Measurements from ENCODE around the gene LRRFIP1. TPM values are rescaled to one million over a fixed set of nuclear protein-coding genes. Genes with fewer than 3 reads are reported as not detected.

LRRFIP1 gene
- total and polyA plus RNA-seq, 10 of the 15 experiments (the other 5 are each of a cell fraction or from before 2014, with no cell fraction given): 36.2 to 120 (median 74.3) TPM

DNA sequence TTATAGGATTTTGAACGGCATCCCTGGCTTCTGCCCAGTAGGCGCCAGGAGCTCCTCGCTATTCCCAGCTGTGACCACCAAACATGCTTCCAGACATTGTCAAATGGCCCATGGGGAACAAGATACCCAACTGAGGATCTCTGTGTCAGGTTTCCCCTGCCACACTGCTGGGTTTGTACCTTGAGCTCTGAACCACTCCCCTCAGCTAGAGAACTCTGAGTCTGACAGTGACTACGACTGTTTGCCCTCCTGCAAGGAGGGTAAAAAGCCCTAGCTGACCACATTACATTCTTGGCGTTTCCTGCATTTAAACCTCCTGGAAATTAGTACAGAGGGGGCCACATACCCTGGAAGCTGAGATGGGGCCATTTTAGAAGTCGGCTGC, 12.4 kb downstream of the LRRFIP1 start (continued):
- TF ChIP-seq, protein P1, sequence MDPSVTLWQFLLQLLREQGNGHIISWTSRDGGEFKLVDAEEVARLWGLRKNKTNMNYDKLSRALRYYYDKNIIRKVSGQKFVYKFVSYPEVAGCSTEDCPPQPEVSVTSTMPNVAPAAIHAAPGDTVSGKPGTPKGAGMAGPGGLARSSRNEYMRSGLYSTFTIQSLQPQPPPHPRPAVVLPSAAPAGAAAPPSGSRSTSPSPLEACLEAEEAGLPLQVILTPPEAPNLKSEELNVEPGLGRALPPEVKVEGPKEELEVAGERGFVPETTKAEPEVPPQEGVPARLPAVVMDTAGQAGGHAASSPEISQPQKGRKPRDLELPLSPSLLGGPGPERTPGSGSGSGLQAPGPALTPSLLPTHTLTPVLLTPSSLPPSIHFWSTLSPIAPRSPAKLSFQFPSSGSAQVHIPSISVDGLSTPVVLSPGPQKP (IDR thresholded peaks at IDR 0.05; ENCODE audit: low read depth, low read length): no peak
- TF ChIP-seq EGR1 (IDR thresholded peaks at IDR 0.05; ENCODE audit: borderline replicate concordance in 1 of 2, low read depth in 2 of 2, low read length in 2 of 2) (no peak), MXI1 (IDR thresholded peaks at IDR 0.05; ENCODE audit: low read depth, low read length) (no peak)

DNA sequence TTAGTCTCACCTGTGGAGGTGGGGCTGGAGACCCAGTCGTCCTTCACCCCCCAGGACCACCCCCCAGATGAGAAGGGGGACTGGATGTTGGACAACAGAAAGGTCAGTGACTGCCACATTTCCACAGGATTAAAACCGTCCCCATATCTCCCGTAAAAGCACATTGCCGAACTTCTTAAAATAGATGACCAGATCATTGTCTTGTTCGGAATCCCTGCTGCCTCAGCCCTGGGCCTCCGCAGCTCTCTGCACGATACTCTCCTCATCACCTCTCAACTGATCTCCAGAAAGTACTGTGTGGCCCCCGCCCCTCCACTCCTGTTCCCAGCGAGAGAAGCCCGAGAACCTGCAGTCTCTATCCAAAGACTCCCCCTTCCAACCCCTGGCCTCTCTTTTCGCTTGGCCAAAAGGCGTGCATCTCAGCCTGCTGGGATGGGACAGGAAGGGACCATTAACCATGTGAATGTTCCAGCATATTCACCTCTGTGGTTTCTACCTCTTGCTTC, 13.2 kb downstream of the LRRFIP1 start:
- Histone ChIP-seq H3K36me3 (ENCODE audit: control insufficient read depth in 2 of 2, insufficient read depth in 2 of 2, low read length in 1 of 2) (no peaks in the 10 kb centered on the region), H3K27ac (ENCODE audit: control insufficient read depth, insufficient read depth) (no peak overlapping the region), H4K20me1 (ENCODE audit: control insufficient read depth, insufficient read depth) (no peaks in the 10 kb centered on the region), H3K9ac (ENCODE audit: control insufficient read depth, insufficient read depth, low read length) (no peak overlapping the region), H3K9me3 (replicated peaks; ENCODE audit: control insufficient read depth, insufficient read depth, low read length) (no peaks in the 10 kb centered on the region), H3K79me2 (ENCODE audit: control insufficient read depth, insufficient read depth, low read length) (no peaks in the 10 kb centered on the region), H3K4me3 (no peak overlapping the region), H3K4me2 (ENCODE audit: control insufficient read depth, insufficient read depth) (no peak overlapping the region), H3K27me3 (replicated peaks in 1 of 2; ENCODE audit: control insufficient read depth in 2 of 2, insufficient read depth in 2 of 2, low read length in 1 of 2) (peaks cover 0 to 3% of the 10 kb centered on the region in 2 experiments; a peak in 3 of 4 replicates), H2AFZ (ENCODE audit: control insufficient read depth, low read depth, low read length) (no peak overlapping the region), H3K4me1 (ENCODE audit: control insufficient read depth, insufficient read depth, low read length) (no peaks in the 10 kb centered on the region)
- BruUV-seq (replicated peaks): no TSS peak
- in situ Hi-C loops (cut with MboI) (no loop called here), intact Hi-C loops (cut with micrococcal nuclease; ENCODE audit: unreplicated experiment) (no loop called here)
- POLR2A ChIA-PET: no interaction called here
- FAIRE-seq (no peak), DNase-seq (ENCODE audit: low read depth, low spot score) (no peak), ATAC-seq (no peak)
- SMC1A ChIA-PET (ENCODE audit: uncharacterized antibody, unreplicated experiment): no interaction called here
- WGBS (ENCODE audit: insufficient coverage, insufficient replicate concordance, low lambda C conversion rate, missing lambda C conversion rate): 60% methylated on average over 12 of the region's 12 CpGs
- RAD21 ChIA-PET (ENCODE audit: unreplicated experiment): interaction anchor here (1.1 kb wide), 1 partner anchor 59 kb away, joined by 3 read pairs; no protein-coding TSS in a partner anchor
- TF ChIP-seq SP1 (IDR thresholded peaks at IDR 0.05; ENCODE audit: low read depth, low read length) (no peak), ZNF207 (IDR thresholded peaks at IDR 0.05; ENCODE audit: borderline replicate concordance) (no peak)
- TF ChIP-seq, protein P2, sequence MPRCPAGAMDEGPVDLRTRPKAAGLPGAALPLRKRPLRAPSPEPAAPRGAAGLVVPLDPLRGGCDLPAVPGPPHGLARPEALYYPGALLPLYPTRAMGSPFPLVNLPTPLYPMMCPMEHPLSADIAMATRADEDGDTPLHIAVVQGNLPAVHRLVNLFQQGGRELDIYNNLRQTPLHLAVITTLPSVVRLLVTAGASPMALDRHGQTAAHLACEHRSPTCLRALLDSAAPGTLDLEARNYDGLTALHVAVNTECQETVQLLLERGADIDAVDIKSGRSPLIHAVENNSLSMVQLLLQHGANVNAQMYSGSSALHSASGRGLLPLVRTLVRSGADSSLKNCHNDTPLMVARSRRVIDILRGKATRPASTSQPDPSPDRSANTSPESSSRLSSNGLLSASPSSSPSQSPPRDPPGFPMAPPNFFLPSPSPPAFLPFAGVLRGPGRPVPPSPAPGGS (IDR thresholded peaks at IDR 0.05; ENCODE audit: borderline replicate concordance, insufficient read depth, low read depth, low read length, poor library complexity, severe bottlenecking): no peak
- CTCF ChIA-PET: interaction anchor here (2.1 kb wide), 1 partner anchor 17 kb away, joined by 5 read pairs; no protein-coding TSS in a partner anchor

Data from GM12878 (cell line).